EL (cell line): Measurements from ENCODE around the gene AGPAT1.
A peak's percentile ranks its signal among the peaks of the same experiment; 100 is the strongest.
"Not testable (repeated sequence)": the region's sequence is repeated elsewhere in the genome, so short reads cannot be mapped to it uniquely, and the experiment has no call there.

Experiments used
- DNase-seq: peaks from one replicate; pipeline ENCODE4 v3.0.0-alpha.2; 2016

Gene AGPAT1

GRCh38 chr6:32198345-32198696, 22.4 kb upstream of the AGPAT1 start:
- no peak for DNase-seq

GRCh38 chr6:32196682-32197616, 21.1 kb upstream of the AGPAT1 start:
- no peak for DNase-seq

DNA sequence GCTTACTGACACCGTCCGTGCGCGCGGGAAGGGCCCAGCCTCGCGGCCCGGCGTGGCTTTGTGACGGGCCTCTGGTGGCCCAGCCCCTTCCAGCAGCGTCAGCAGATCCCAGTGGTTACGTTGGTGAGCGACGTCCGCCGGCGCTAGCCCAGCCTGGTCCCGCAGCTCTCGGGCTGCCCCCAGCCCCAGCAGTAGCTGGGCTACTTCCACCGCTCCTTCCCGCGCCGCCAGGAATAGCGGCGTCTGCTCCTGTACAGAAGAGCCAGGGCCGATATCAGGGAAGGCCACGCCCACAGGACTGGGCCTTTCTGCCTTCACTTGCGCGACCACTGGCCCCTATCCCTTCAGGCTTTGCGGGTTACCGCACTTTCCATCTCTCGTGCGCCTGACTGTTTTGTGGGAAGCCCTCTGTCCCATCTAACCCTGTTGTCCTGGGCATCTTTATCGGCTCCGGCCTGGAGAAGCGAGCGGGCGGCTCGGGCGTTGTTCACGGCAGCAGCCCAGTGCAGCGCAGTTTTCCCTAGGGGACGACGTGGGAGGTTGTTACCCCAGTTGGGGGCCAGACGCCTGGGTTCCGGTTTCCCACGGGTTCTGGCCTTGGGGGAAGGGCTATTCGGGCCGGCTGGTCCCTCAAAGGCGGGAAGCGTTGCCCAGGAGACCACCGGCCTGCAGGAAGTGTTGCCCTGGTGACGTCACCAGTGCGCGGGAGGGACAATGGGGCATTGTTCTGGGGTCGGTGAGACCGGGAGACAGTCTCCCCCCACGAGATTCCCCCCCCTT, 20.2 kb upstream of the AGPAT1 start:
- DNase-seq: peak; percentile 82

DNA sequence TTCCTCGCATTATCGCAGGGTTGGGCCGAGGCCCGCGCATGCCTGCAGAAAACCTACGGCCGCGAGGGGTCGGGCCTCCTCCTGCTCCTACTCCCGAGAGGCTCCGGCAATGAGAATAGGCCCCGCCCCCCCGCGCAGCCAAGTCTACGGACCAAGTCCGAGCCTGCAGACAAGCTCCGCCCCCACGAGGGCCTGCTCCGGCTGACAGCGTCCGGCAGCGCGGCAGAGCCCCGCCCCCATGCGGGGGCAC, 19.7 kb upstream of the AGPAT1 start:
- DNase-seq: peak; percentile 100

DNA sequence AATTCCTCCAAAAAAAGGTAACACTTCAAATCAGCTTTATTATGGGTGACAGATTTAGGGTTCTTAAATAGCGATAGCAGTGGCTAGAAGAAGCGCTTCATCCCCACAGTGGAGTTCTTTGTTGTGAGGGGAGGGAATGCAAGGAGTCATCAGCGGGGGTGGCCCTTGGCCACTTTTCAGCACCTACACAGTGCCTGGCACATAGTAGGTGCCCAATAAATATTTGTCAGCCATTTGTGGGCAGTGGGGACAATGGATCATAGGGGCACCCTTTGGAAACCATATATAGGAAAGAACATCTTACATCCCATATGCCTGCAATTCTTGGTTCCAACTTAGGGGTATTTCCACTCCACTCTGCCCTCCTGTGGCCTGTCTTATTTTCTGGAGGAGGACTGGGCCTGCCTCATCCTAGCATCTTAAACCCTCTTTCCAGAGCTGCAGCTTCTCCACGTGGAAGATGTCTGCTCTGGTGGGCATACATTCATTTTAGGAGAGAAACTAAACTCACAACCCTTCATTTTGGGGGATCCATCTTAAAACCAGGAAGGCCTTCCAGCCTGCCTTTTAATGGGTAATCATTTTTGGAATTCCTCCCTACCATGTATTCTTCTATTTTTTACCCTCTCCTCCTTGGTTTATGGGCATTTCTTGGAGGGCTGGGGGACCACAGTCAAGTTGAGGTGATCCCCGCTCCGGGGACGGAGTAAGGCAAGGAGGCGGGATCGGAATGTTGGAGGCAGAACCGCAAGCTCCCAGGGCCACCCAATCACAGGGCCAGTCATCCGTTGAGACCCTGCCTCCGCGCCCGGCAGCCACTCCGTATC, 19.2 kb upstream of the AGPAT1 start:
- DNase-seq: peak; percentile 68

DNA sequence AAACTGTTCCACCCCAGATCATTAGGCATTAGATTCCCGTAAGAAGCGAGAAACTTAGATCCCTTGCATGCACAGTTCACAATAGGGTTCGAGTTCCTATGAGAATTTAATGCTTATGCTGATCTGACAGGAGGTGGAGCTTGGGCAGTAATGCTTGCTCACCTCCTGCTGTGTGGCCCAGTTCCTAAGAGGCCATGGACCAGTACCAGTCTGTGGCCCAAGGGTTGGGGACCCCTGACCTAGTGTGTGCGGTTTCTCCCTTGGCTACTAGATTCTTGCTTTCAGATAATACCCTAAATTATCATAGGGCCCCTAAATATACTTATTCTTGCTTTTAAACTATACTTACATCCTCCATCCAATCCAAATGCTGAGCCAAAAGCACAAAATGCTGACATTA, 18.5 kb upstream of the AGPAT1 start:
- DNase-seq: no peak

DNA sequence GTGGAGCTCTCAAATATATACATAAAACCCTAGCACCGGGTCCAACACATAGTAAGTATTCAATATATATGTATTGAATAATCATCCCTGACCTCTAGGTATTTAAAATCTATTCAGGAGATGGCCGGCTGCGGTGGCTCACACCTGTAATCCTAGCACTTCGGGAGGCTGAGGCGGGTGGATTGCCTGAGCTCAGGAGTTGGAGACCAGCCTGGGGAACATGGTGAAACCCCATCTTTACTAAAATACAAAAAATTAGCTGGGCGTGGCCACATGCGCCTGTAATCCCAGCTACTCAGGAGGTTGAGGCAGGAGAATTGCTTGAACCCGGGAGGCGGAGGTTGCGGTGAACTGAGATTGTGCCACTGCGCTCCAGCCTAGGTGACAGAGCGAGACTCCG, 17.2 kb upstream of the AGPAT1 start:
- not testable (repeated sequence) for DNase-seq

- DNase-seq: peak; percentile 58
These were observed 16.7 kb upstream of the AGPAT1 start, which contains the start of gene GPSM3 for GRCh38 chr6:32192608-32193039. GPSM3 (minus strand) TSS chr6:32192643; CDS start chr6:32192513, 130 bp downstream.

DNA sequence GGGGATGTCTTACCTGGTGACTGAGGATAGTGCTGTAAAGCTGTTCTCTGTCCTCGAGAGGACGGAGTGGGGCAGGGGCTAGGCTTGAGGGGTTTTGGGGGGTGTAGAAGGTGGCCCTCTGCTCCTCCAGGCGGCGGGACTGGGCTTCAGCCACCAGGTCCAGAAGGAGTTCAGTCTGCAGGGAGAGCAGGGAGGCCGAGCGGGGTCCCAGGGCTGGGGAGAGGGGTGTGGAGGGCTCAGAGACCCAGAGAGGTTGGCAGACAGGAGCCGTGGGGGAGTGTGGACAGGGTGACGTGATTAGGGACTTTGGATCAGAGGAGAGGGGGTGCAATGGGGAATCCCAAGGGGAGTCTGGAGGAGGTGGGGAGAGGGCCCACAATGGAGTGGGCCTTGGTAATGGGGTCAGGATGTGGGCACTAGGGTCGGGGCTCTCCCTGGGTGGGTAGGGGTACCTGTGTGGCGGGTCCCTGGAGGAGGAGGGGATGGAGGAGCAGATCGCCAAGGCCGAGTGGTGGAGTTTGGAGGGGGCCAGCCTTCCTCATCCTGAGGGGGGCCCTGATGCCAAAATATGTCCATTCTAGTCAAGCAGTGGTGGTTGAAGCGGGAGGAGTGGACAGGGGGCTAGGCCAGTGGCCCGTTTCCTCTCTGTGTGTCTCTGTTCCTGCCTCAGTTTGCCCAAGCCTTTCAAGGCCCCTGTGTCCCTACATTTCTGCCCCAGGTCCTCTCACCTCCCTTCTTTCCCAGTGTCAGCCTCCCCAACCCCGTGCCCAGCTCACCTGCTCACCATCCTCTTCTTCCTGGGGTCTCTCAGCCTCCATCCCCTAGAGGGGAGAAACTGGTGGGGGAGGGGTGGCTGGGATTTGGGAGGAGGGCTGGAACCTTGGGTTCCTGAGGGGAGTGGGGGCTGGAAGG, 16.1 kb upstream of the AGPAT1 start:
- no peak for DNase-seq

DNA sequence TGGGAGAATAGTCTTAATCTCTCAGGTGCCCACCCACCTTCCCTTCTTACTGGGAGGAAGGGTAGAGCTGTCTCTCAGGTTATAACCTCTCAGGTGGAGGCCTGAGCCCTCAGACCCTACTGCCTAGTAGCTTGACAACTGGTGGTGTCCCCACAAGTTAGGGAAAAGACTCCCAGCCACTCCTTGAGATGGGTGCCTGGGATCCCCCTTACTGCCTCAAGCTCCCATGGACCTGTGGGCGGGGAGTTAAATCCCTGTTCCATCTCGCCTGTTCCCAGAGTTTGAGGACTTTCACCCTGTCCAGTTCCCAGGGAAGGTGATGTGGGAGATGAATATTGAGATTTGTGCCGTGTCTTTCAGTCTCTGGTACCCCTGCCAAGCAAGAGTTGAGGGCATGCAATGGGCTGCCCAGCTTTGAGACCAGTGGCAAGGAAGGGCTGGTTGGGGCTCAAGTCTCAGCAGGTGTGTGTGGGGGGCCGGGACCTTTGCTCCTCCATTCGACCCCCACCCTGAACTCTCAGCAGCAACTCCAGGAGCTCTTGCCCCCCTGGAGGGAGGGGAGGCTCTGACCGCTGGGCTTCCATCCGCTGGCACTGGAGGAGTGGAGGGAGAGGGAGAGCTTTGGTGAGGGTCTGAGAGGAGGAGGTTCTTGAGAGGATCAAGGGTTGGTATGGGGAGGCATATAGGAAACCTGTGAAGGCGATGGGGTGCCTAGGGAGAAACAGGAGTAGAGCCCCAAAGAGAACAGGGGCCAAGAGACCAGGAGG, 15.2 kb upstream of the AGPAT1 start:
- no peak for DNase-seq

DNA sequence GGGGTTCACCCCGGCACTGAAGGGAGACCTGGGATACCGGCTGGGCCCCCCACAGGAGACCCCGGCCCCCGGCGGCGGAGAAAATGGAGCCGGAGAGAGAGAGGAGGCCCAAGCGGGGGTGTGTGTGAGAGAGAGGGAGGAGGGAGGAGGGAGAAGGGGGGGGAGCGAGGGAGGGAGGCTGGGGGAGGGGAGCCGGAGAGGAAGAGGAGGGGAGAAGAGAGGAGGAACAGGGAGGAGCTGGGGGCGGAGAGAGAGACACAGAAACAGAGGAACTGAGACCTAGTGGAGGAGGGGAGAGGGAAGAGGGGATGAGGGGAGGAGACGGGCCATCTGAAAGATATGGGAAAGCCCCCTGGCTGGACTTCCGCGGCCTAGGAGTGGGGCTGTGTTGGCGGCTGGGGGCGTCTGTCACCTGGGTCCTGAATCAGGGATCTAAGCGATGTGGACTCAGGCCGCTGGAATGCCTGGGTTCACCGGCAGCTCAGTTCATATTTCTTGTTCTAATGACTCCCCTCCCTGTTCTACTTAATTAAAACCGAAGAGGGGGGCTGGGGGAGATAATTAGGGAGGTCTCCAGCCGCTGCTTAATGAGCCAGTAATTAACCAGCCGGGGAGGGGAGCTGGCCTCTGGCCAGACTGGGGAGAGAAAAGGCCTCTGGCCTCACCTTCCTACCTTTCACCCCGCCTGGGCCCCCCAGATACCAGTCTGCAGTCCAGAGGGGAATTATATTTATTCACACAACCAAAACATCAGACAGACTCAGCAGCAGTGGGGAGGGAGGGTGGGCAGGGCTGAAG, 14.4 kb upstream of the AGPAT1 start, which contains the start of gene PBX2:
TSS of gene PBX2 (minus strand) at position 149 of the 798 bp plus-strand sequence. CDS start 287 bp downstream, outside the sequence.
- DNase-seq: peak; percentile 93

GRCh38 chr6:32189742-32190053, 13.8 kb upstream of the AGPAT1 start:
- no peak for DNase-seq

- DNase-seq: no peak
These were observed 13.3 kb upstream of the AGPAT1 start for GRCh38 chr6:32189069-32189741.

GRCh38 chr6:32188381-32189068, 12.6 kb upstream of the AGPAT1 start:
- DNase-seq: no peak

- not testable (repeated sequence) for DNase-seq
These were observed 12.0 kb upstream of the AGPAT1 start for GRCh38 chr6:32187725-32188380.

GRCh38 chr6:32187009-32187709, 11.3 kb upstream of the AGPAT1 start:
- no peak for DNase-seq

DNA sequence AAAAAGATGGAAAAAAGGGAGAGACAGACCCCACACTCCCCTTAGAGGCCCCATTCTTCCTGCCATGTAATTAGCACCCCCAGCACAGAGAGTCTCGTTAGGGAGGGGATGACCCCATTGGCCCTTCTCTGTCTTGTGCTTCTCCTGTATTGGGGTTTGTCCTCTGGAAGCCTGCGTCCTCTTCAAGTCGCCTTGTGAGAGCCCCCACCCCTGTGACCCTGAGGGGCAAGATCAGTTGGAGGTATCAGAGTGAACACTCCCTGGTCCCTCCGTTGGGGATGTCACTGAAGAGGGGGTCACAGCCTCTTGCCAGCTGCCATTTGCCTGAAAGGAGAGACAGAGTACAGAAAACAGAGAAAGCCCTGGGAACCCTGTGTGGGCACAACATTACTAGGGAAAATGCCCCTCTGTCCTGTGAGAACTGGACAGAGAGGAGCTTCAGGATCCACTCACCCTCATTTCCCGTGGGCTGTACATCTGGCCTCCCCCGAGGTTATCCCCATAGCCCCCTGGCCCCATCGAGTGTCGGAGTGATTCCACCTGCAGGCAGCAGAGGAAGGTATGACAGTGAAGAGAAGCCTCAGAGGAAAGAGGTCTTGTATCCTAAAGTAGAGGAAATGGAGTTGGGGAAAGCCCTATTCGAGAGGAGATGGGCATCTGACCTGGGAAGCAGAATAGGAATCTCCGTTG, 10.4 kb upstream of the AGPAT1 start:
- not testable (repeated sequence) for DNase-seq
